Measurements from ENCODE around the gene JPH2. TPM values are rescaled to one million over a fixed set of nuclear protein-coding genes. Genes with fewer than 3 reads are reported as not detected.

Gene JPH2
- total RNA-seq, 2 experiments from 2014 or later: 0.12 to 0.14 TPM

- H3K9me3 Mint-ChIP-seq: no peaks in the 10 kb centered on the region
- H3K27ac Mint-ChIP-seq: peak overlapping the region; percentile 34
- H3K4me3 Mint-ChIP-seq: peak overlapping the region; percentile 23
- peaks cover 41% of the 10 kb centered on the region for H3K4me1 Mint-ChIP-seq
- DNase-seq: no peak
- H3K36me3 Mint-ChIP-seq: no peaks in the 10 kb centered on the region
- no peaks in the 10 kb centered on the region for H3K27me3 Mint-ChIP-seq
Observed at GRCh38 chr20:44219791-44220190, 32.8 kb upstream of the JPH2 start.

DNA sequence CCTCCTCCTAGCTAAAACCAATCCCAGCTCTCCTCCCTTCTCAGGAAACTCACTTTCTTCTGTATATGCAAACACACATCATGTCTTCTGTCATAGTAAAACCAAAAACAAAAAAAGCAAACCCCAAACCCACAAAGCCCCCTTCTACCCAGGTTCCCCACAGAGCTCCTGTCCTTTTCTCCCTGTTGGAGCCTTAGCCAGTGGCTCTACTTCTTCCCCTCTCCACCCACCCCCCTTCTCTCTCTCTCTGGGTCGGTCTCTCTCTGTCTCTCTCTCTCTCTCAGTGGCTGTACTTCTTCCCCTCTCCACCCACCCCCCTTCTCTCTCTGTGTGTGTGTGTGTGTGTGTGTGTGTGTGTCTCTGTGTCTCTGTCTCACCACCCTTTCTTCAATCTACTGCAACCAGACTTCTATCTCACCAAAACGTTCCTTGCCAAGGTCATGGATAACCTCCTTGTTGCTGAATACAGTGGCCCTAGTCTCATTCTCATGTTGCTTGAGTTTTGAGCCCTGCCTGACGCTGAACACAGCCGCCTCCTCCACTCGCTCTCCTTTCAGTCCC, 32.3 kb upstream of the JPH2 start:
- no peaks in the 10 kb centered on the region for H3K9me3 Mint-ChIP-seq
- no peaks in the 10 kb centered on the region for H3K27me3 Mint-ChIP-seq
- peak overlapping the region; percentile 23 for H3K4me3 Mint-ChIP-seq
- no peak for DNase-seq
- no peaks in the 10 kb centered on the region for H3K36me3 Mint-ChIP-seq
- peak overlapping the region; percentile 34 for H3K27ac Mint-ChIP-seq
- H3K4me1 Mint-ChIP-seq: peaks cover 41% of the 10 kb centered on the region

- no peaks in the 10 kb centered on the region for H3K27me3 Mint-ChIP-seq
Observed at GRCh38 chr20:44218446-44218845, 31.5 kb upstream of the JPH2 start.

DNA sequence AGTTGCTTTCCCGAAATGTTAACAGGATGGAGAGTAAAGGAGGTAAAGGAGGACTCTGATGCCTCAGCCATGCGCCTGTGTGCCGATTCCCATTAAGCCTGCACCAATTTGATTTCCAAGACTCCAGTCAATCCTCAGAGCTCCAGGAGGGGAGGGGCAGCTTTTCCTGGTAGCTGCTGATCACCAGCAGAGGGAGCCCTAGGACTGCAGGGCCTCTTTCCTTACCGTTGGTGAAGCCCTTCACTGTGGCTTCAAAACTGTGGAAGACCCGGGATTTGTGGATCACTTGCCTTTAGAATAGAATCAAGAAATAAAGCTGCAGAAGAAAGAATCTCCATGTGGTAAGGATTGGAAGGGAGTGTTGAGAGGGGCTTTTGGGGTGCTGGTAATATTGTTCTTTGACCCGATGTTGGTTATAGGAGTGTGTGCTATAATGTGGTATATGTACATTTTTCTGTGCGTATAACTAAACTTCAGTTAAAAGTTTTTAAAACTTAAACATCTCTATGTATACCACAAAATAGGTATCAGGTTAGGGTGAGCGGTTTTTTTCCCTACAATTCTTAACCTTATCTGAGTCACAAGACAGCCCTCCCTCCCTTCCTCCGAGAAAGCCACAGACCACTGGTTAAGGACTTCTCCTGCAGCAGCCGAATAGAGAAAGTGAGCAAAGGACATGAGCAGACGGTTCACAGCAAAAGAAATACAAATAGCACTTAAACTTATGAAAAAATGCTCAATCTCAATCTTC, 30.5 kb upstream of the JPH2 start:
- H3K27me3 Mint-ChIP-seq: no peaks in the 10 kb centered on the region
- H3K4me1 Mint-ChIP-seq: peaks cover 44% of the 10 kb centered on the region
- peak overlapping the region; percentile 68 for H3K4me3 Mint-ChIP-seq

More at GRCh38 chr20:44218446-44218845, 31.5 kb upstream of the JPH2 start:
- peaks cover 41% of the 10 kb centered on the region for H3K4me1 Mint-ChIP-seq
- H3K36me3 Mint-ChIP-seq: no peaks in the 10 kb centered on the region
- H3K27ac Mint-ChIP-seq: no peak overlapping the region
- DNase-seq: peak; percentile 17
- H3K4me3 Mint-ChIP-seq: peak overlapping the region; percentile 37
- no peaks in the 10 kb centered on the region for H3K9me3 Mint-ChIP-seq

GRCh38 chr20:44215125-44215524, 28.1 kb upstream of the JPH2 start:
- Mint-ChIP-seq H3K27ac (peak overlapping the region; percentile 2), H3K36me3 (no peaks in the 10 kb centered on the region), H3K9me3 (no peaks in the 10 kb centered on the region), H3K4me1 (peaks cover 51% of the 10 kb centered on the region), H3K4me3 (no peak overlapping the region), H3K27me3 (no peaks in the 10 kb centered on the region)
- DNase-seq: peak; percentile 73

More for the DNA sequence above, 30.5 kb upstream of the JPH2 start:
- Mint-ChIP-seq H3K36me3 (no peaks in the 10 kb centered on the region), H3K27ac (peak overlapping the region; percentile 72), H3K9me3 (no peaks in the 10 kb centered on the region)
- DNase-seq: peak; percentile 56

- Mint-ChIP-seq H3K36me3 (no peaks in the 10 kb centered on the region), H3K9me3 (no peaks in the 10 kb centered on the region), H3K4me1 (peaks cover 50% of the 10 kb centered on the region), H3K27me3 (no peaks in the 10 kb centered on the region), H3K4me3 (no peak overlapping the region), H3K27ac (no peak overlapping the region)
- no peak for DNase-seq
Observed at GRCh38 chr20:44212792-44213191, 25.8 kb upstream of the JPH2 start.

GRCh38 chr20:44211177-44212039, 24.4 kb upstream of the JPH2 start:
- H3K4me3 Mint-ChIP-seq: peak overlapping the region; percentile 95
- peaks cover 50% of the 10 kb centered on the region for H3K4me1 Mint-ChIP-seq
- peak overlapping the region; percentile 93 for H3K27ac Mint-ChIP-seq
- DNase-seq: peak; percentile 21
- no peaks in the 10 kb centered on the region for H3K27me3 Mint-ChIP-seq
- H3K9me3 Mint-ChIP-seq: no peaks in the 10 kb centered on the region
- H3K36me3 Mint-ChIP-seq: peaks cover 3% of the 10 kb centered on the region

DNA sequence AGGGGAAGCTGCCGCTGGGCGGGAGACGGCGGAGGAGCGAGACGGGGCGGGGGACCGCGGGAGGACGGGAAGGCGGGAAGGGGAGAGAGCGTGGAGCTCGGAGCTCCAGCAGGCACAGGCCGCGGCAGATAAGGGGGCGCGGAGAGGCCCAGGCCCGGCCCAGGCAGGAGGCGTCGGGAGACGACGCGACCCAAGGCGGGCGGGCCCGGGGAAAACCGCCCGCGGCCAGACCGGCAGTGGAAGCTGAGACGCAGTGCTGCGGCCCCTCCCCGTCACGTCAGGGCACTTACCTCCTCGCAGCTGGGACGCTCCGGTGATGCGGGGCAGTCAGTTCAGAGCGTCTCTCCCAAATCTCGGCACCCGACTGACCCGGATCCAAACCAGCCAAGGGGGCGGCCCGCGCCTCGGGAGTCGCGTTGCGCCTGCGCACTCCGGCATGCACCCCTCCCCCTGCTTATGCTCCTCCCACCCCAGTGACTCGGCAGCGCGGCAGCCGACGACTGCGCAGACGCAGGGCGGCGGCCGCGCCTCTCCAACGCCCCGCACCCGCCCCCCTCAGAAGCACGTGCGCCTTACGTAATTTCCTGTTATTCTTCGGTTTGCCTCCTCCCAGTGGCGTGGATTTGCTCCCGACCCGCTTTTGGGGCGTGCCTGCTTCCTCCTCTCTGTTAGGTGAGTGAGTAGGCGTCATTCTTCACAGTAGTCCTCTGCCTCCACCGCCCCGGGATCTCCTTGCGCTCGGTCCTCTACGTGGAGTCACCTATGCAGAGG, 23.6 kb upstream of the JPH2 start, which contains the start of gene OSER1:
OSER1 (minus strand) TSS at position 366 of the 771 bp plus-strand sequence. CDS start 3,814 bp downstream, outside the sequence.
- H3K4me3 Mint-ChIP-seq: peak within 1 kb of the TSS; percentile 95
- H3K27ac Mint-ChIP-seq: peak within 1 kb of the TSS; percentile 93
- H3K36me3 Mint-ChIP-seq: peaks cover 6% of the 10 kb centered on the region
- DNase-seq: peak; percentile 96
- H3K27me3 Mint-ChIP-seq: no peaks in the 10 kb centered on the region
- peaks cover 55% of the 10 kb centered on the region for H3K4me1 Mint-ChIP-seq
- no peaks in the 10 kb centered on the region for H3K9me3 Mint-ChIP-seq

GRCh38 chr20:44209686-44210405, 22.9 kb upstream of the JPH2 start:
- peak; percentile 20 for DNase-seq
- H3K9me3 Mint-ChIP-seq: no peaks in the 10 kb centered on the region
- H3K27me3 Mint-ChIP-seq: no peaks in the 10 kb centered on the region
- peaks cover 10% of the 10 kb centered on the region for H3K36me3 Mint-ChIP-seq
- H3K27ac Mint-ChIP-seq: peak overlapping the region; percentile 90
- peak overlapping the region; percentile 95 for H3K4me3 Mint-ChIP-seq
- H3K4me1 Mint-ChIP-seq: peaks cover 50% of the 10 kb centered on the region

- Mint-ChIP-seq H3K4me3 (peak overlapping the region; percentile 95), H3K27ac (peak overlapping the region; percentile 90), H3K4me1 (peaks cover 54% of the 10 kb centered on the region), H3K36me3 (peaks cover 10% of the 10 kb centered on the region), H3K9me3 (no peaks in the 10 kb centered on the region), H3K27me3 (no peaks in the 10 kb centered on the region)
- no peak for DNase-seq
Observed at GRCh38 chr20:44208770-44209169, 21.8 kb upstream of the JPH2 start.

DNA sequence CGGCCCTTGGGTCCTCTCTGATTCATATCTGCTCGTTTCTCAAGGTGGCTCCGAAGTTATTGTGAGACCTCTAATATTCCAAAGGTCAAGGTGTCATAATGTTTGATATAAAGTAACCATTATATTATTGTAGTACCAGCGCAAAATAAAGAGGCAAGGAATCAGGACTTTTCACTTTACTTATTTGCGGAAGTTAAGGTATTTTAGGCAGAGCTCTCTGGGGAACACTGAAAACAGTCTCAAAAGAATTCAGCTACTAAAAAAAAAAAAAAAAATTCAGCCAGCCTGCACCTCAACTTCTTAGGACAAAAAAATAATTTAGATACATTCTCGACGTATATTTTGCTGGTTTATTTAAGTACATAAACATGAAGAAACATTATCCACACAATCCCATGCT, 21.2 kb upstream of the JPH2 start:
- H3K27me3 Mint-ChIP-seq: no peaks in the 10 kb centered on the region
- no peak for DNase-seq
- no peak overlapping the region for H3K27ac Mint-ChIP-seq
- H3K4me3 Mint-ChIP-seq: peak overlapping the region; percentile 2
- H3K4me1 Mint-ChIP-seq: peaks cover 54% of the 10 kb centered on the region
- no peaks in the 10 kb centered on the region for H3K9me3 Mint-ChIP-seq
- peaks cover 10% of the 10 kb centered on the region for H3K36me3 Mint-ChIP-seq

DNA sequence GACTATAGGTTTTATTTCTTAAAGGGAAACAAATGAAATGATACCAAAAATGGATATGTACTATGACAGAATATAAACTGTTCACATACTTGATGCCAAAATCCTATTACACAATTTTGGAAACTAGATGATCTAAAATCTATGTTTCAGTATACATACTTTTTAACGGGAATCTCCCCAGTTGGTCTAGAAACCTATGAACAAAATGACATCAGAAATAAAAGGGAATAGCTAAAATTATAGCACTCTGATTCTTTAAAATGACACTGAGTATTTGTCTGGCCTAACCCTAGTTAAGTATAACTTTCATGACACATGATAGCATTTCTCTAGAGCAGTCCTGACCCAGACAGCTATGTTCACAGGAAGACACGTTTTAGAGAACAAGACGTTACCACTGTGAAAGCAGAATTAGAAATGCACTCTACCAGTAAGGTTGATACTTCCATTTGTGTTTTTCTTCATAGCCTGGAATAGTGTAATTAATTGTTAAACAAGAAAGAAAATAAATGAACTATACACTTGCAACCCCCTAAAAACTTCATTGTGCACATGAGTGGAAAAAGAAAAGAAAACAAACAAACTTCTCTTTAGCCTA, 20.2 kb upstream of the JPH2 start:
- peaks cover 10% of the 10 kb centered on the region for H3K36me3 Mint-ChIP-seq
- no peaks in the 10 kb centered on the region for H3K27me3 Mint-ChIP-seq
- H3K4me1 Mint-ChIP-seq: peaks cover 51% of the 10 kb centered on the region
- no peaks in the 10 kb centered on the region for H3K9me3 Mint-ChIP-seq
- H3K4me3 Mint-ChIP-seq: no peak overlapping the region
- DNase-seq: no peak
- peak overlapping the region; percentile 22 for H3K27ac Mint-ChIP-seq

DNA sequence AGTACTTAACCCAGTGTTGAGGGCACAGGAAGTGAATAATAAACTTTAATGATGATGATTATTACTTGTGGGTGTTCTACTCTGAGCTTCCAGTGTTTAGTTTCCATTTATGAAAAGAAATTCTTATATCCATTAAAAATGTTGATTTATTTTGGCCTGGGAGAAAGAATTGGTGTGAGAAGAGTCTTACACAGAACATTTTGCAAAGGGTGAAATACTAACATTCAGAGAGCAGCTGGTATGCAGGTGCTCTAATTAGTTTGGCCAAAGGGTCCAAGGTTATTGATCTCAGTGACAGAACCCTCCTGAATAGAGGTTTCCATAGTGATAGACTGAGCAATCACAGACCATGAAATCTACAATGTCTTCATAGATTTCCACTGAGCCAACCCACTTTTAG, 19.1 kb upstream of the JPH2 start:
- DNase-seq: no peak
- Mint-ChIP-seq H3K4me1 (peaks cover 44% of the 10 kb centered on the region), H3K27ac (no peak overlapping the region), H3K27me3 (no peaks in the 10 kb centered on the region), H3K9me3 (no peaks in the 10 kb centered on the region), H3K36me3 (peaks cover 14% of the 10 kb centered on the region), H3K4me3 (no peak overlapping the region)

DNA sequence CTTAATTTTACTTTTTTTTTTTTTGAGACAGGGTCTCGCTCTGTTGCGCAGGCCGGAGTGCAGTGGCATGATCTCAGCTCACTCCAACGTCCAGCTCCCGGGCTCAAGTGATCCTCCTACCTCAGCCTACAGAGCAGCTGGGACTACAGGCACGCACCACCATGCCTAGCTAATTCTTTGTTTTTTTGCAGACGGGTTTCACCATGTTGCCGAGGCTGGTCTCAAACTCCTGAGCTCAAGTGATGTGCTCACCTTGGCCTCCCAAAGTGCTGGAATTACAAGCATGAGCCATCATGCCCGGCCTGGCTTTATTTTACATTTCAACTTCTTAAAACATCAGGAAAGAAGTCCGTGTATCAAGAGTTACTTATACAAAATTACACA, 17.8 kb upstream of the JPH2 start:
- H3K4me3 Mint-ChIP-seq: no peak overlapping the region
- no peak for DNase-seq
- no peaks in the 10 kb centered on the region for H3K9me3 Mint-ChIP-seq
- H3K27ac Mint-ChIP-seq: no peak overlapping the region
- peaks cover 20% of the 10 kb centered on the region for H3K36me3 Mint-ChIP-seq
- H3K4me1 Mint-ChIP-seq: peaks cover 45% of the 10 kb centered on the region
- H3K27me3 Mint-ChIP-seq: no peaks in the 10 kb centered on the region
